ENCODE results near the gene TOMM5. TPM values are rescaled to one million over a fixed set of nuclear protein-coding genes. Genes with fewer than 3 reads are reported as not detected.

TOMM5 gene
- total RNA-seq, 1 experiment from 2014 or later, result 161 TPM

DNA sequence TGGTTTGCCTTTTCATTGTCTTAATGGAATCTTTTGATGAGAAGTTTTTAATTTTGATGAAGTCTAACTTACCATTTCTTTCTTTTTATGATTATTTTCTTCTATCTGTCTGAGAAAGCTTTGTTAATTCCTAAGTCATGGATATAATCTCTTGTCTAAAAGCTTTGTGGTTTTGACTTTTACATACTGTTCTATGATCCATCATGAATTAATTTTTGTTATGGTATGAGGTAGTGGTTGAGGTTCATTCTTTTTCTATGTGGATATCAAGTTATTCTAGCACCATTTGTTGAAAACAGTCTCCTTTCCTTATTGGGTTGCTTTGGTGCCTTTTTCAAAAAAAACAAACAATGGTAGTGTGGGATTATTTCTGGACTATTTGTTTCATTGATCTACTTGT, 36.6 kb downstream of the TOMM5 start:
- no peaks in the 10 kb centered on the region for H3K9me2 ChIP-seq (ENCODE audit: insufficient read depth)
- no peak overlapping the region for H2AFZ ChIP-seq (ENCODE audit: low read depth, low read length, poor library complexity, severe bottlenecking)
- H3K27me3 ChIP-seq (ENCODE audit: insufficient read depth, low read length), result no peaks in the 10 kb centered on the region
- no TSS peak for BruUV-seq (replicated peaks)
- no peak overlapping the region for H3K27ac ChIP-seq (ENCODE audit: low read depth, low read length)
- H3K4me2 ChIP-seq (ENCODE audit: low read length), result no peak overlapping the region
- no peak for ATAC-seq
- H3K9ac ChIP-seq (ENCODE audit: low read length), result no peak overlapping the region
- no peaks in the 10 kb centered on the region for H3K36me3 ChIP-seq (ENCODE audit: control insufficient read depth in 1 of 2, insufficient read depth in 2 of 2, low read length in 2 of 2)
- TF ChIP-seq RAD21 (IDR thresholded peaks at IDR 0.05; ENCODE audit: low read depth), result no peak
- TF ChIP-seq POLR2AphosphoS5 (IDR thresholded peaks at IDR 0.05; ENCODE audit: low read depth, low read length), result no peak
- TF ChIP-seq JUND (IDR thresholded peaks at IDR 0.05), result no peak
- TF ChIP-seq SIN3A (IDR thresholded peaks at IDR 0.05; ENCODE audit: low read depth), result no peak
- TF ChIP-seq ZNF274 (IDR thresholded peaks at IDR 0.05; ENCODE audit: low read depth, low read length), result no peak
- TF ChIP-seq, protein P1, sequence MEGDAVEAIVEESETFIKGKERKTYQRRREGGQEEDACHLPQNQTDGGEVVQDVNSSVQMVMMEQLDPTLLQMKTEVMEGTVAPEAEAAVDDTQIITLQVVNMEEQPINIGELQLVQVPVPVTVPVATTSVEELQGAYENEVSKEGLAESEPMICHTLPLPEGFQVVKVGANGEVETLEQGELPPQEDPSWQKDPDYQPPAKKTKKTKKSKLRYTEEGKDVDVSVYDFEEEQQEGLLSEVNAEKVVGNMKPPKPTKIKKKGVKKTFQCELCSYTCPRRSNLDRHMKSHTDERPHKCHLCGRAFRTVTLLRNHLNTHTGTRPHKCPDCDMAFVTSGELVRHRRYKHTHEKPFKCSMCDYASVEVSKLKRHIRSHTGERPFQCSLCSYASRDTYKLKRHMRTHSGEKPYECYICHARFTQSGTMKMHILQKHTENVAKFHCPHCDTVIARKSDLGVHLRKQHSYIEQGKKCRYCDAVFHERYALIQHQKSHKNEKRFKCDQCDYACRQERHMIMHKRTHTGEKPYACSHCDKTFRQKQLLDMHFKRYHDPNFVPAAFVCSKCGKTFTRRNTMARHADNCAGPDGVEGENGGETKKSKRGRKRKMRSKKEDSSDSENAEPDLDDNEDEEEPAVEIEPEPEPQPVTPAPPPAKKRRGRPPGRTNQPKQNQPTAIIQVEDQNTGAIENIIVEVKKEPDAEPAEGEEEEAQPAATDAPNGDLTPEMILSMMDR (IDR thresholded peaks at IDR 0.05 in 2 of 3, conservative IDR thresholded peaks at IDR 0.05 in 1 of 3; ENCODE audit: borderline replicate concordance in 1 of 3, insufficient read depth in 1 of 3, low read depth in 2 of 3, low read length in 2 of 3), result no peak
- TF ChIP-seq FOSL1 (IDR thresholded peaks at IDR 0.05; ENCODE audit: low read depth), result no peak
- POLR2A ChIA-PET, result no interaction called here
- RAD21 ChIA-PET (ENCODE audit: low non-redundant PET in 1 of 2, low total read pairs in 2 of 2, uncharacterized antibody in 2 of 2, unreplicated experiment in 2 of 2), result no interaction called here
- CTCF ChIA-PET, result no interaction called here
- H3K4me3 ChIP-seq (replicated peaks in 1 of 2; ENCODE audit: low read depth in 1 of 2, low read length in 2 of 2), result no peak overlapping the region
- no peaks in the 10 kb centered on the region for H3K9me3 ChIP-seq (ENCODE audit: control insufficient read depth in 1 of 2, insufficient read depth in 1 of 2, low read depth in 1 of 2, low read length in 2 of 2)
- DNase-seq (ENCODE audit: low read depth, low spot score), result no peak
- intact Hi-C loops (cut with micrococcal nuclease), result no loop called here
- peaks cover 6% of the 10 kb centered on the region; the same call in 1 of the 2 replicates for H3K79me2 ChIP-seq (ENCODE audit: insufficient read depth, low read length)
- H4K20me1 ChIP-seq (ENCODE audit: insufficient read depth), result no peaks in the 10 kb centered on the region
- no peaks in the 10 kb centered on the region for H3K4me1 ChIP-seq (ENCODE audit: control insufficient read depth in 1 of 2, insufficient read depth in 2 of 2, low read length in 2 of 2)

DNA sequence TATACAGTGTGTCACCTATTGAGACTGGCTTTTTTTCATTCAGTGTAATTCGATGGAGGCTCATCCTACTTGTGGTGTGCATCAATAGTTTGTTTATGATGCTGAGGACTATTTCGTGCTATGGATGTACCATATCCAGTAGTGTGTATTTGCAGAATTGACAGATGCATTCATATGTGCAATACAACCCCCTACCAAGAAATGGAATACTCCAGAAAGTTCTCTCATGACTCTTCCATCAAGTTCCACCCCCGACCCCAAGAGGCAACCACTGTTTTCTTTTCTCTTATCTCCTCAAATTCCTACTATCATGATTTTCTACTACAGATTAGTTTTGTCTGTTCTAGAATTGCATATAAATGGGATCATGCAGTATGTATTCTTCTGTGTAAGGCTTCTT, 38.1 kb downstream of the TOMM5 start:
- no peaks in the 10 kb centered on the region for H3K36me3 ChIP-seq (ENCODE audit: control insufficient read depth in 1 of 2, insufficient read depth in 2 of 2, low read length in 2 of 2)
- no peaks in the 10 kb centered on the region for H3K9me3 ChIP-seq (ENCODE audit: control insufficient read depth in 1 of 2, insufficient read depth in 1 of 2, low read depth in 1 of 2, low read length in 2 of 2)
- H3K27me3 ChIP-seq (ENCODE audit: insufficient read depth, low read length), result no peaks in the 10 kb centered on the region
- no peak overlapping the region for H3K27ac ChIP-seq (ENCODE audit: low read depth, low read length)
- H3K4me2 ChIP-seq (ENCODE audit: low read length), result no peak overlapping the region
- no peaks in the 10 kb centered on the region; the same call in 1 of the 2 replicates for H3K79me2 ChIP-seq (ENCODE audit: insufficient read depth, low read length)
- no peaks in the 10 kb centered on the region for H4K20me1 ChIP-seq (ENCODE audit: insufficient read depth)
- BruUV-seq (replicated peaks), result no TSS peak
- intact Hi-C loops (cut with micrococcal nuclease), result no loop called here
- ChIA-PET POLR2A (no interaction called here), CTCF (no interaction called here), RAD21 (ENCODE audit: low non-redundant PET in 1 of 2, low total read pairs in 2 of 2, uncharacterized antibody in 2 of 2, unreplicated experiment in 2 of 2) (no interaction called here)
- DNase-seq (ENCODE audit: low read depth, low spot score) (no peak), ATAC-seq (no peak)
- no peaks in the 10 kb centered on the region for H3K4me1 ChIP-seq (ENCODE audit: control insufficient read depth in 1 of 2, insufficient read depth in 2 of 2, low read length in 2 of 2)
- no peak overlapping the region for H2AFZ ChIP-seq (ENCODE audit: low read depth, low read length, poor library complexity, severe bottlenecking)
- no peak for TF ChIP-seq POLR2AphosphoS5 (IDR thresholded peaks at IDR 0.05; ENCODE audit: low read depth, low read length)
- TF ChIP-seq, protein P2, sequence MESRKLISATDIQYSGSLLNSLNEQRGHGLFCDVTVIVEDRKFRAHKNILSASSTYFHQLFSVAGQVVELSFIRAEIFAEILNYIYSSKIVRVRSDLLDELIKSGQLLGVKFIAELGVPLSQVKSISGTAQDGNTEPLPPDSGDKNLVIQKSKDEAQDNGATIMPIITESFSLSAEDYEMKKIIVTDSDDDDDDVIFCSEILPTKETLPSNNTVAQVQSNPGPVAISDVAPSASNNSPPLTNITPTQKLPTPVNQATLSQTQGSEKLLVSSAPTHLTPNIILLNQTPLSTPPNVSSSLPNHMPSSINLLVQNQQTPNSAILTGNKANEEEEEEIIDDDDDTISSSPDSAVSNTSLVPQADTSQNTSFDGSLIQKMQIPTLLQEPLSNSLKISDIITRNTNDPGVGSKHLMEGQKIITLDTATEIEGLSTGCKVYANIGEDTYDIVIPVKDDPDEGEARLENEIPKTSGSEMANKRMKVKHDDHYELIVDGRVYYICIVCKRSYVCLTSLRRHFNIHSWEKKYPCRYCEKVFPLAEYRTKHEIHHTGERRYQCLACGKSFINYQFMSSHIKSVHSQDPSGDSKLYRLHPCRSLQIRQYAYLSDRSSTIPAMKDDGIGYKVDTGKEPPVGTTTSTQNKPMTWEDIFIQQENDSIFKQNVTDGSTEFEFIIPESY (IDR thresholded peaks at IDR 0.05; ENCODE audit: extremely low read depth, insufficient replicate concordance, low read length), result no peak
- TF ChIP-seq SRF (IDR thresholded peaks at IDR 0.05; ENCODE audit: low read depth), result no peak
- TF ChIP-seq YY1 (IDR thresholded peaks at IDR 0.05; ENCODE audit: extremely low read depth, insufficient replicate concordance, low read depth, low read length), result no peak
- no peak for TF ChIP-seq CEBPB (IDR thresholded peaks at IDR 0.05; ENCODE audit: low read depth)
- TF ChIP-seq JUND (IDR thresholded peaks at IDR 0.05), result no peak
- no peak for TF ChIP-seq ZNF274 (IDR thresholded peaks at IDR 0.05; ENCODE audit: low read depth, low read length)
- no peak for TF ChIP-seq RAD21 (IDR thresholded peaks at IDR 0.05; ENCODE audit: low read depth)
- TF ChIP-seq FOSL1 (IDR thresholded peaks at IDR 0.05; ENCODE audit: low read depth), result no peak
- no peak for TF ChIP-seq EZH2phosphoT487 (IDR thresholded peaks at IDR 0.05; ENCODE audit: borderline replicate concordance)
- TF ChIP-seq SIN3A (IDR thresholded peaks at IDR 0.05; ENCODE audit: low read depth), result no peak
- no peak for TF ChIP-seq CBX3 (IDR thresholded peaks at IDR 0.05; ENCODE audit: low read depth)
- TF ChIP-seq EZH2 (IDR thresholded peaks at IDR 0.05), result no peak
- no peak for TF ChIP-seq ELF1 (IDR thresholded peaks at IDR 0.05; ENCODE audit: borderline replicate concordance, low read depth)
- TF ChIP-seq, protein P3, sequence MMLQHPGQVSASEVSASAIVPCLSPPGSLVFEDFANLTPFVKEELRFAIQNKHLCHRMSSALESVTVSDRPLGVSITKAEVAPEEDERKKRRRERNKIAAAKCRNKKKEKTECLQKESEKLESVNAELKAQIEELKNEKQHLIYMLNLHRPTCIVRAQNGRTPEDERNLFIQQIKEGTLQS (IDR thresholded peaks at IDR 0.05), result no peak
- no peak for TF ChIP-seq EGR1 (IDR thresholded peaks at IDR 0.05; ENCODE audit: low read depth)
- no peak for TF ChIP-seq SP1 (IDR thresholded peaks at IDR 0.05; ENCODE audit: low read depth)
- no peak overlapping the region for H3K9ac ChIP-seq (ENCODE audit: low read length)
- H3K4me3 ChIP-seq (replicated peaks in 1 of 2; ENCODE audit: low read depth in 1 of 2, low read length in 2 of 2), result no peak overlapping the region
- no peaks in the 10 kb centered on the region for H3K9me2 ChIP-seq (ENCODE audit: insufficient read depth)
